PC-3 (cell line): ENCODE data around the gene TGFA.

Source experiments
- EZH2 ChIP-seq: fragments of 300-600 bp; sonication (generic); IDR thresholded peaks from one replicate; pipeline ENCODE4 v1.6.1; 2017; ENCODE audit warnings: antibody characterized with exemption, mild to moderate bottlenecking, low read length; ENCODE audit not compliant: unreplicated experiment
- EZH2phosphoT487 ChIP-seq: fragments of 300-600 bp; sonication (generic); IDR thresholded peaks from 2 replicates; pipeline ENCODE4 v1.6.1; 2018; ENCODE audit warnings: mild to moderate bottlenecking, antibody characterized with exemption, low read length, borderline replicate concordance
- TF ChIP-seq, protein P1 (sequence below): fragments of 300-600 bp; sonication (generic); conservative IDR thresholded peaks from 2 replicates; pipeline ENCODE4 v1.5.1; 2017; ENCODE audit warnings: antibody characterized with exemption, low read depth, mild to moderate bottlenecking, low read length

- TF ChIP-seq, protein P1, sequence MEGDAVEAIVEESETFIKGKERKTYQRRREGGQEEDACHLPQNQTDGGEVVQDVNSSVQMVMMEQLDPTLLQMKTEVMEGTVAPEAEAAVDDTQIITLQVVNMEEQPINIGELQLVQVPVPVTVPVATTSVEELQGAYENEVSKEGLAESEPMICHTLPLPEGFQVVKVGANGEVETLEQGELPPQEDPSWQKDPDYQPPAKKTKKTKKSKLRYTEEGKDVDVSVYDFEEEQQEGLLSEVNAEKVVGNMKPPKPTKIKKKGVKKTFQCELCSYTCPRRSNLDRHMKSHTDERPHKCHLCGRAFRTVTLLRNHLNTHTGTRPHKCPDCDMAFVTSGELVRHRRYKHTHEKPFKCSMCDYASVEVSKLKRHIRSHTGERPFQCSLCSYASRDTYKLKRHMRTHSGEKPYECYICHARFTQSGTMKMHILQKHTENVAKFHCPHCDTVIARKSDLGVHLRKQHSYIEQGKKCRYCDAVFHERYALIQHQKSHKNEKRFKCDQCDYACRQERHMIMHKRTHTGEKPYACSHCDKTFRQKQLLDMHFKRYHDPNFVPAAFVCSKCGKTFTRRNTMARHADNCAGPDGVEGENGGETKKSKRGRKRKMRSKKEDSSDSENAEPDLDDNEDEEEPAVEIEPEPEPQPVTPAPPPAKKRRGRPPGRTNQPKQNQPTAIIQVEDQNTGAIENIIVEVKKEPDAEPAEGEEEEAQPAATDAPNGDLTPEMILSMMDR = no peak
- TF ChIP-seq EZH2 (no peak), EZH2phosphoT487 (no peak)
Measured at GRCh38 chr2:70489165-70489564, 64.5 kb downstream of the TGFA start.
